Calu3 (cell line): ENCODE measurements around the gene ATP11C. TPM values are rescaled to one million over a fixed set of nuclear protein-coding genes. Genes with fewer than 3 reads are reported as not detected.
"Not testable (repeated sequence)": the region's sequence is repeated elsewhere in the genome, so short reads cannot be mapped to it uniquely, and the experiment has no call there.

ENCODE experiments used
- BruUV-seq: library from RNA; stranded (reverse); fragments of 400-500 nt; replicated peaks from 2 replicates; lab custom pipeline; 2021; lab: Mats Ljungman, UMichigan
- CTCF ChIA-PET: fragments of 300-600 bp; sonication (Branson Sonifier 250); formaldehyde crosslinking; loops from one replicate; lab custom pipeline; 2022; ENCODE audit warnings: antibody characterized with exemption; lab: Charles Lee
- DNase-seq: peaks from one replicate; pipeline ENCODE4 v3.0.0; 2022
- H3K27ac Mint-ChIP-seq: one replicate; pipeline ENCODE4 v1.8.0; 2022; ENCODE audit warnings: mixed read lengths; ENCODE audit not compliant: unreplicated experiment
- H3K27me3 Mint-ChIP-seq: one replicate; pipeline ENCODE4 v1.8.0; 2022; ENCODE audit warnings: mixed read lengths; ENCODE audit not compliant: unreplicated experiment
- H3K36me3 Mint-ChIP-seq: one replicate; pipeline ENCODE4 v1.8.0; 2022; ENCODE audit warnings: mild to moderate bottlenecking, moderate library complexity, mixed read lengths; ENCODE audit not compliant: insufficient read depth, unreplicated experiment
- H3K4me1 Mint-ChIP-seq: one replicate; pipeline ENCODE4 v1.8.0; 2022; ENCODE audit warnings: mild to moderate bottlenecking, low read depth, mixed read lengths; ENCODE audit not compliant: unreplicated experiment
- H3K4me3 Mint-ChIP-seq: one replicate; pipeline ENCODE4 v1.8.0; 2022; ENCODE audit warnings: mild to moderate bottlenecking, low read depth, moderate library complexity, mixed read lengths; ENCODE audit not compliant: unreplicated experiment
- H3K9me3 Mint-ChIP-seq: one replicate; pipeline ENCODE4 v1.8.0; 2022; ENCODE audit warnings: low read depth, mixed read lengths; ENCODE audit not compliant: unreplicated experiment
- CTCF ChIP-seq: fragments of 200-600 bp; IDR thresholded peaks from one replicate; pipeline ENCODE4 v1.8.0; 2022; ENCODE audit warnings: antibody characterized with exemption; ENCODE audit not compliant: unreplicated experiment
- intact Hi-C: fragments of 100-400 bp; cut with micrococcal nuclease; formaldehyde crosslinking; loops from one replicate; pipeline ENCODE4 v1.10.0; 2022; ENCODE audit not compliant: unreplicated experiment
- total RNA-seq: library from RNA; stranded (reverse); gene quantifications from 2 replicates; pipeline ENCODE4 v1.2.3, GENCODE V29; 2022

Gene ATP11C
- total RNA-seq, 1 experiment from 2014 or later = 19.7 TPM

- H3K4me1 Mint-ChIP-seq = no peaks in the 10 kb centered on the region
- CTCF ChIA-PET = no interaction called here
- H3K9me3 Mint-ChIP-seq = no peaks in the 10 kb centered on the region
- intact Hi-C loops = no loop called here
- no peak for DNase-seq
- no peak overlapping the region for H3K27ac Mint-ChIP-seq
- H3K27me3 Mint-ChIP-seq = no peaks in the 10 kb centered on the region
- TF ChIP-seq CTCF = no peak
- H3K36me3 Mint-ChIP-seq = no peaks in the 10 kb centered on the region
- no peak overlapping the region for H3K4me3 Mint-ChIP-seq
- no TSS peak for BruUV-seq
Measured at GRCh38 chrX:139850968-139851367, 81.9 kb downstream of the ATP11C start.

- no peaks in the 10 kb centered on the region for H3K4me1 Mint-ChIP-seq
- H3K36me3 Mint-ChIP-seq = no peaks in the 10 kb centered on the region
- H3K27ac Mint-ChIP-seq = no peak overlapping the region
- intact Hi-C loops = no loop called here
- H3K27me3 Mint-ChIP-seq = no peaks in the 10 kb centered on the region
- no TSS peak for BruUV-seq
- CTCF ChIA-PET = no interaction called here
- no peak overlapping the region for H3K4me3 Mint-ChIP-seq
- no peak for TF ChIP-seq CTCF
- H3K9me3 Mint-ChIP-seq = no peaks in the 10 kb centered on the region
- no peak for DNase-seq
Measured at GRCh38 chrX:139844884-139845283, 88.0 kb downstream of the ATP11C start.

- Mint-ChIP-seq H3K9me3 (no peaks in the 10 kb centered on the region), H3K36me3 (no peaks in the 10 kb centered on the region), H3K4me1 (no peaks in the 10 kb centered on the region), H3K27ac (no peak overlapping the region), H3K27me3 (no peaks in the 10 kb centered on the region), H3K4me3 (no peak overlapping the region)
- no peak for TF ChIP-seq CTCF
- intact Hi-C loops = no loop called here
- CTCF ChIA-PET = no interaction called here
- BruUV-seq = no TSS peak
- no peak for DNase-seq
Measured at GRCh38 chrX:139844163-139844562, 88.7 kb downstream of the ATP11C start.

GRCh38 chrX:139842326-139843185 is 90.3 kb downstream of the ATP11C start:
- no TSS peak for BruUV-seq
- Mint-ChIP-seq H3K4me1 (no peaks in the 10 kb centered on the region), H3K9me3 (peaks cover 2% of the 10 kb centered on the region), H3K27me3 (no peaks in the 10 kb centered on the region), H3K36me3 (no peaks in the 10 kb centered on the region), H3K4me3 (no peak overlapping the region), H3K27ac (no peak overlapping the region)
- CTCF ChIA-PET = no interaction called here
- DNase-seq = no peak
- intact Hi-C loops = no loop called here
- TF ChIP-seq CTCF = no peak

- not testable (repeated sequence) for H3K36me3 Mint-ChIP-seq
Measured at GRCh38 chrX:139836335-139836734, 96.5 kb downstream of the ATP11C start.

More at GRCh38 chrX:139836335-139836734, 96.5 kb downstream of the ATP11C start:
- H3K27me3 Mint-ChIP-seq, H3K9me3 Mint-ChIP-seq, DNase-seq, H3K4me3 Mint-ChIP-seq, H3K4me1 Mint-ChIP-seq, CTCF ChIA-PET, H3K27ac Mint-ChIP-seq, BruUV-seq, intact Hi-C loops: not testable (repeated sequence)
